Measurements from ENCODE around the gene C11orf68.

The C11orf68 gene

GRCh38 chr11:65944767-65945166 lies 25.9 kb upstream of the C11orf68 start:
- in situ Hi-C loops (cut with MboI; ENCODE audit: low sequenced_read_pairs), result no loop called here

- in situ Hi-C loops (cut with MboI; ENCODE audit: low sequenced_read_pairs), result no loop called here
Measured at GRCh38 chr11:65944191-65944590, 25.3 kb upstream of the C11orf68 start.

GRCh38 chr11:65942531-65942930 lies 23.7 kb upstream of the C11orf68 start:
- in situ Hi-C loops (cut with MboI; ENCODE audit: low sequenced_read_pairs), result no loop called here

GRCh38 chr11:65941720-65942310 lies 23.0 kb upstream of the C11orf68 start:
- in situ Hi-C loops (cut with MboI; ENCODE audit: low sequenced_read_pairs), result no loop called here

- in situ Hi-C loops (cut with MboI; ENCODE audit: low sequenced_read_pairs), result no loop called here
Measured at GRCh38 chr11:65937766-65938165, 18.9 kb upstream of the C11orf68 start.

GRCh38 chr11:65934014-65934413 lies 15.2 kb upstream of the C11orf68 start:
- in situ Hi-C loops (cut with MboI; ENCODE audit: low sequenced_read_pairs), result no loop called here

GRCh38 chr11:65932558-65932919 lies 13.7 kb upstream of the C11orf68 start:
- in situ Hi-C loops (cut with MboI; ENCODE audit: low sequenced_read_pairs), result no loop called here

- in situ Hi-C loops (cut with MboI; ENCODE audit: low sequenced_read_pairs), result no loop called here
Measured at GRCh38 chr11:65931773-65932557, 13.1 kb upstream of the C11orf68 start.

- in situ Hi-C loops (cut with MboI; ENCODE audit: low sequenced_read_pairs), result no loop called here
Measured at GRCh38 chr11:65928667-65929066, 9.8 kb upstream of the C11orf68 start.

GRCh38 chr11:65927904-65928397 lies 9.1 kb upstream of the C11orf68 start:
- in situ Hi-C loops (cut with MboI; ENCODE audit: low sequenced_read_pairs), result no loop called here

- in situ Hi-C loops (cut with MboI; ENCODE audit: low sequenced_read_pairs), result no loop called here
Measured at GRCh38 chr11:65925397-65925796, 6.5 kb upstream of the C11orf68 start.

- in situ Hi-C loops (cut with MboI; ENCODE audit: low sequenced_read_pairs), result no loop called here
Measured at GRCh38 chr11:65922565-65922964, 3.7 kb upstream of the C11orf68 start.

- in situ Hi-C loops (cut with MboI; ENCODE audit: low sequenced_read_pairs), result no loop called here
Measured at GRCh38 chr11:65921876-65922275, 3.0 kb upstream of the C11orf68 start.

GRCh38 chr11:65921033-65921555 lies 2.2 kb upstream of the C11orf68 start:
- in situ Hi-C loops (cut with MboI; ENCODE audit: low sequenced_read_pairs), result no loop called here

- in situ Hi-C loops (cut with MboI; ENCODE audit: low sequenced_read_pairs), result no loop called here
Measured at GRCh38 chr11:65920372-65920802, 1.5 kb upstream of the C11orf68 start.

GRCh38 chr11:65919573-65920371 lies 910 bp upstream of the C11orf68 start:
- in situ Hi-C loops (cut with MboI; ENCODE audit: low sequenced_read_pairs), result no loop called here

GRCh38 chr11:65919141-65919572 lies 295 bp upstream of the C11orf68 start, which contains the start of gene DRAP1:
Gene DRAP1 (plus strand): TSS chr11:65919426. CDS start chr11:65919502, 76 bp downstream.
- in situ Hi-C loops (cut with MboI; ENCODE audit: low sequenced_read_pairs), result no loop called here

GRCh38 chr11:65917434-65918210 lies 1.2 kb downstream of the C11orf68 start:
- in situ Hi-C loops (cut with MboI; ENCODE audit: low sequenced_read_pairs), result no loop called here

- in situ Hi-C loops (cut with MboI; ENCODE audit: low sequenced_read_pairs), result no loop called here
Measured at GRCh38 chr11:65917077-65917433, 1.8 kb downstream of the C11orf68 start.

GRCh38 chr11:65916391-65916790 lies 2.5 kb downstream of the C11orf68 start:
- in situ Hi-C loops (cut with MboI; ENCODE audit: low sequenced_read_pairs), result no loop called here

All from HL-60/S4 (cell line).